Activated CD4-positive, CD25-positive, alpha-beta regulatory T cell treated with anti-CD3 and anti-CD28 coated beads, Interleukin-2, amount 50 U/mL, for 24 hours (primary cell): Measurements from ENCODE around the gene PRR33.
"Not testable (repeated sequence)": the region's sequence is repeated elsewhere in the genome, so short reads cannot be mapped to it uniquely, and the experiment has no call there.

Experiments used
- ATAC-seq, 2 donors: fragments of 150-1000 bp; cut with Tn5 transposase; one replicate each; pipeline ENCODE4 v1.10.0; 2021; ENCODE audit warnings: mild to moderate bottlenecking in 1 of 2, moderate library complexity in 1 of 2

Gene PRR33

DNA sequence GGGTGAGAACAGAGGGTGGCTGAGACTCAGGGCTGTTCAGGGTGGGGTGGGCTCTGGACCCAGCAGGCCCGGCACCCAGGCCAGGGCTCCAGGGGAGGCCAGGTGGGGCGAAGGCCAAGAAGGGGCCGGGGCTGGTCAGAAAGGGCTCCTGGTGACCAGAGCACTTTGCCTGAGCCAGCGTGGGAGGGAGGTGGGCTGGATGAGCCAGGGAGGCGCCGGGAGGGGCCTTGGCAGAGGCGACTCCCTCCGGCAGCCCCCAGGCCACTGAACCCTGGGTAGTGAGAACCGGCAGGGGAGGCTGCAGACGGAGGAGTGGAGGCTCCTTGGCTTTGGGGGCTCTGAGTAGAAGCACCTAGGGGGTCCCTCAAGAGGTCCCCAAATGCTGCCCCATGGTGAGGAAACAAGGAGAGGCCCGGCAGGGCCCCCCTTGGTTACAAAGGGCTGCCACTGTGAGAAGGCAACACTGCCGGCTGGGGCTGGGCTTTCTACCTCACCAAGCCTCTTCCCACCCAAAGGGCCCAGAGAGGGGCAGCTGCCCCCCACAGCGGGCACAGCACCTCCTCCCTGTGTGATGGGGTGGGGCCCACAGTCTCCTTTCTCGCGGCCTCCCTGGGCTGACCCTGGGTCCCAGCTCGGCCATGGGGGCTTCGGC lies 17.1 kb downstream of the PRR33 start:
- not testable (repeated sequence) for ATAC-seq

DNA sequence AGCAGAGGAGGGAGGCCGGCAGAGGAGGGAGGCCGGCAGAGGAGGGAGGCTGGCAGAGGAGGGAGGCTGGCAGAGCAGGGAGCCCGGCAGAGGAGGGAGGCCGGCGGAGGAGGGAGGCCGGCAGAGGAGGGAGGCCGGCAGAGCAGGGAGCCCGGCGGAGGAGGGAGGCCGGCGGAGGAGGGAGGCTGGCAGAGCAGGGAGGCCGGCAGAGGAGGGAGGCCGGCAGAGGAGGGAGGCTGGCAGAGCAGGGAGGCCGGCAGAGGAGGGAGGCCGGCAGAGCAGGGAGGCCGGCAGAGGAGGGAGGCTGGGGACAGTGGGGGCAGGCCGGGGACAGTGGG lies 17.9 kb downstream of the PRR33 start:
- not testable (repeated sequence) for ATAC-seq

DNA sequence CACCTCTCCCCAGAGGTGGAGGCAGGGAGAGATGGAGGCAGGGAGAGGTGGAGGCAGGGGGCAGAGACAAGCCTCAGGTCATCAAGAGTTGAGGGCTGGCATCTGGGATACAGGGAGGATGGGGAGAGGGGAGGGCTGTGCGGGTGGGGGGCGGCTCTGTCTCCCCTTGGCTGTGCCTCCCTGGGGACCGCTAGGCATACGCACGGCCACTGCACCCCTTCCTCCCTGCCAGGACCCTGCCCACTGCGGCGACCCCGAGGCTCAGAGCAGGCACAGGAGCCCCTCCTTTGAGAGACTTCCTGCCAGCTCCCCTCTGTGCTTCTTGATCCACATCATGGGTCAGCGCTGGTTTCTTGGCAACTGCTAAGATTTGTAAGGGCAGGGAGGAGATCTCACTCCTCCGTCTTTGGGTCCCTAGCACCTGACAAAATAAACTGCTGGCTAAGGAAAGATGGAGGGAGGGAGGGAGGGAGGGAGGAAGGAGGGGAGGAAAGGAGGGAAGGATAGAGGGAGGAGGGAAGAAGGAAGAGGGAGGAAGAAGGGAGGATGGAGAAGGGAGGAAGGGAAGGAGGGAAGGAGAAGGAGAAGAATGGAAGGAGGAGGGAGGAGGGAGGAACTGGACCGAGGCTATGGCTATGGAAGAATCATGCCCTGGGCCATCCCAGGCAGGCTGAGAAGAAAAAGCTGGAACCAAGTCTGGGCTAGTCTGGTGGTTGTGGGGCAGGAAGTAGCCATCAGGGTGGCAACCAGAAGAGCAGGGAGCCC lies 18.5 kb downstream of the PRR33 start:
- ATAC-seq, result no peak

DNA sequence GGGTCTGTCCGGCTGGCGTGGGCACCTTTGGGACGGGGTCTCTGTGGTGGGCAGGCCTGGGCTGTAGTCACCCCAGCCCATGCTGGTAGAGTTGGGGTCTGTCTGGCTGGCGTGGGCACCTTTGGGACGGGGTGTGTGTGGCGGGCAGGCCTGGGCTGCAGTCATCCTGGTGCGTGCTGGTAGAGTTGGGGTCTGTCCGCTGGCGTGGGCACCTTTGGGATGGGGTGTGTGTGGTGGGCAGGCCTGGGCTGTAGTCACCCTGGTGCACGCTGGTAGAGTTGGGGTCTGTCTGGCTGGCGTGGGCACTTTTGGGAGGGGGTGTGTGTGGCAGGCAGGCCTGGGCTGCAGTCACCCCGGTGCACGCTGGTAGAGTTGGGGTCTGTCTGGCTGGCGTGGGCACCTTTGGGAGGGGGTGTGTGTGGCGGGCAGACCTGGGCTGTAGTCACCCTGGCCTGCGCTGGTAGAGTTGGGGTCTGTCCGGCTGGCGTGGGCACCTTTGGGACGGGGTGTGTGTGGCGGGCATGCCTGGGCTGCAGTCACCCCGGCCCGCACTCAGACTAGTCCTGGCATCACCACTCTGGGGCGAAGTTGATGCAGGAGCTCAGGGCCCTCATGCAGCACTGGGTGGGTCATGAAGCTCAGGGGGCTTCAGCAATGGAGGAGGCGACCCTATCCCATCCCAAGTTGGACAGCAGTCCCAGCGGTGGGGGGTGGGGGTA lies 19.3 kb downstream of the PRR33 start:
- no peak for ATAC-seq

DNA sequence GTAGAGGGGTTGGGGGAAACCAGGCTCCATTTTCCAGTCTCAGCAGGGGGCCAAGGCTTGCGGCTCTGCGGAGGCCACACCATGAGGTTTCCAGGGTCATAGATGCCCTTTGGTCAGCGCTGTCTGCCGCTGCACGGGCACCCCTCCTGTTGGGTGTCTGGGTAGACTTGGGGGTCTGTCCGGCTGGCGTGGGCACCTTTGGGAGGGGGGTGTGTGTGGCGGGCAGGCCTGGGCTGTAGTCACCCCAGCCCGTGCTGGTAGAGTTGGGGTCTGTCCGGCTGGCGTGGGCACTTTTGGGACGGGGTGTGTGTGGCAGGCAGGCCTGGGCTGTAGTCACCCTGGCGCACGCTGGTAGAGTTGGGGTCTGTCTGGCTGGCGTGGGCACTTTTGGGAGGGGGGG lies 20.2 kb downstream of the PRR33 start:
- no peak for ATAC-seq

DNA sequence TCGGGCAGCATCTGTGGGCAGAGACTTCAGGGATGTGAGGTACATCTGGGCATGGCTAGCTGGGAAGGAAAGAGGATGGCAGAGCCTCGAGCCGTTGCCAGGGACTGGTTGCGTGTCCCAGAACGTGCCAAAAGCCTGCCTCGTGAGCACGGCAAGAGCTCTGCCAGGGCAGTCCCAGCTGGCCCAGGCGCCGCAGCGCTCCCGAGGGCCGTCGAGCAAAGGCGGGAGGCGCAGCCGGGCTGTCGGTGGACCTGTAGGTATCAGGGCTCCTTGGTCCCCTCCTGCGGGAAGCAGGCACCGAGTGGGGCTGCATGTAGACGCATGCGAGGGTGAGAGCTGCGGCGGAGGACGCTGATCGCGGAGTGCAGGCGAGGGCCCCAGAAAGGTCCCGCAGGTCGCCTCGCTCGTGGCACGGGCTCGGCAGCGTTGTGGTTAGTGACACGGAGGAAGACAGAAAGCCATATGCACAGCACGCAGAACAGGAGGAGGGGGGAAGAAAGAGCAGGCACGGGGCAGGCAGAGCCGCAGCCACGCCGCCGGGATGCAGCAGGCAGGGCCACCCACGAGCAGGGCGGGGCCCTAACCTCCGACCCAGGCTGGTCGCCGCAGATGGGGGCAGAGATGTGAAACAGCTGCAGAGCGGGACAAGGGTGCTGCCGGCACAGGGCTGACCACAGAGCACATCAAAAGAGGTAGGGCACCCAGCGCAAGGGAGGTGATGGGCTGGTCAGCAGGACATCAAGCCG lies 20.8 kb downstream of the PRR33 start:
- peak; percentile 54 to 57 for ATAC-seq

DNA sequence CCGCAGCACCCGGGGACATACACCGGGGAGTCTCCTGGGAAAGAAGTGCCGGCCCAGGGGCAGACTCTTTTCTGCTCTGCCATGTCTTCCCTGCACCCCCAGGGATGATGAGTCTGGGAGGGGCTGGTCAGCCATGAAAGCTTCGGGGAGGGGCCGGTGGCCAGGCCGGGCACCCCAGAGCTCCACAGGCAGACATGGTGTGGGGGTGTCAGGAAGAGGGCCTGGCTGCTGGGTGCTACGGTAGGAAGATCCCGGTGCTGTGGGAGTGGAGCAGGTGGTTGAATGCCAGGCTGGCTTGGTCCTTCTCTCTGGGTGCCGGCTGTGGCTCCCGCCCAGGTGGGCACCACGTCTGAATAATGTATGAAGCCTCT lies 21.4 kb downstream of the PRR33 start:
- ATAC-seq, result no peak

DNA sequence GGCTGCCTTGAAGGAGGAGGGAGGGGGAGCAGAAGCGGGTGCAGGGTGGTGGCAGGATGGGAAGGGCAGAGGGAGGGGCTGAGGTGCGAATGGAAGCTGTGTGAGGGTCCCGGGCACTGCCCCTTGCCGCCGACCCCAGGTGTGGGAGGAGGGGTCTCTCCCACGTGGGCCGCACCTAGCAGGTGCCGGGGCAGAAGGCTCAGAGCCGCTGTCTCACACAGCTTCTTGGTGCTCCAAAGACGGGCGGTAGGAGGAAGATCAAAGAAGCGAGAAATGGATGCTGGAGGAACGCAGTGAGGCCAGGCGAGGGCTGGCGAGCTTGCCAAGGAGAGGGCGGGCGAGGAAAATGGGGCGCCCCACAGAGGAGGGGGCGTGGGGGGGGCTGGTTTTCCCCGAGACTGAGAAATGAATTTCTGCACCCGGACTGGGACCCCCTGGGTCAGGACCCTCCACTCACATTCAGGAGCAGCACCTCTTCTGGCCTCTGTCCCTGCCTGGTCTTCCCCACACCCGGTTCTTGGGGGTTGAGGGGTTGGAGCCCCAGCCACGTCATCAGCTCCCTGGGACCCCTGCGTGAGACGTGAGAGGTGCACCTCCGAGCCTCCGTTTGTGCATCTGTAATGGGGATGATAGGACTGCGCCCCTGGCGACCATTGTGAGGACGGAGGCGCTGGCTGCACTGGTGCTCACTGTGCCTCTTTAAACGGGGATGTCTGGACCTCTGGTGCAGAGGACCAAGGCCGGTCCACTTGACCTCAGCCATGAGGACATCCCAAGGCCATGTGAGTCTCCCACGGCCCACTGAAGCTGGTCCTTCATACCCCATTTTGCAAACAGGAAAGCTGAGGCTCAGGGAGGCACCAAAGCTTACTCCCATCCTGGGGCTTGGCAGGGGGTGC lies 22.0 kb downstream of the PRR33 start:
- no peak for ATAC-seq

DNA sequence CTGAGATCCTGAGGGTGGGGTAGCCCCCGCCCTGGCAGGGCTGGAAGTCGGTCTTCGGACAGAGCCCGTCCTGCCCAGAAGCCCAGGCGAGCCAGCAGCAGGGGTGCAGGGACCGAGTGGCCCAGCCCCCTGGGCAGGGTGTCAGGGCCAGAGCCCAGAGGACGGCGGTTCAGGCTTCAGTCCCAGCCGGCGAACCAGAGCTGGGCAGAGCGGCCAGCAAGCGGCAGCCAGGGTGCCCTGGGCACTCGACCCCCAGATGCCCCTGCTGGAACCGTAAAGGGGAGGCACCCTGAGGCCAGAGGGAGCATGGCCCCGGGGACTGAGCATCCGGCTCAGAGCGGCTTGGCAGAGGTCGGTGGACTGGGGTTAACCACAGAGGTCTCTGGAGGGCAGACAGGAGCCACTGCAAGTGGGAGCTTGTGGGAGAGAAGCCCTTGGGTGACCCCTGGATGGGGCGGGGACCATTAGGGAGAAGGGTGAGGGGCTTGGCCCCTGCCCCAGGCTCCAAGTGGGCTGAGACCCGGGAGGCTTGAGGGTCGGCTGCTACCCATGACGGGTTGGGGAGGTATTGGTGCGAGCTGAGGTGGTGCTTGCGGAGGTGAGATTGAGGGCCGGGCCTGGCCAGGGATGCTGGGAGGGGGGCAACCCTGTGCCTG lies 22.9 kb downstream of the PRR33 start:
- ATAC-seq, result no peak

DNA sequence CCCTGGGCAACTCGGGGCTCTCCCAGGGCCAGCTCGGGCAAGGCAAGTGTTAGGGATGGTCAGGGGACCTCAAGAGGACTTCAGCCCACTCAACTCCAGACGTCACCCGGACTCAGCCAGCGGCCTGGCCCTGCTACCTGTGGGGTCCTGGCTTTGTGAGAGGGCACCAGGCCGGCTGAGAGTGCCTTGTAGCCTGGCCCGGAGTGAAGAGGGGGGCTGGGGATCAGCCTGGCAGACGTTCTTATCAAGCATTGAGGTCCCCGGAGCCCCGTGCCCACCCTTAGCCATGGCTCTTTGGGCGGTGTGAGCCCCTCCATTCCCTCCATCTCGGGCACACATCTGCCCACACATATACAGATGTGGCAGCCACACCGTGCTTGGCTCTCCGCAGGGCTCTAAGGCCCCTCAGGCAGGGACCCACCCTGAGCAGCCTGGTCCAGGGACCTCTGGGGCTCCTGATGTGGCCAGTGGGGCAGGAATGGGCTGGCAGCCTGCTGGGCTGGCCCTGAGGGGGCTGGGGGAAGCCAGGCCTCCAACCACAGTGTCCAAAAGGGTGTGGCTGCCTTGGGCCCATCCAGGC lies 23.5 kb downstream of the PRR33 start:
- ATAC-seq, result no peak

DNA sequence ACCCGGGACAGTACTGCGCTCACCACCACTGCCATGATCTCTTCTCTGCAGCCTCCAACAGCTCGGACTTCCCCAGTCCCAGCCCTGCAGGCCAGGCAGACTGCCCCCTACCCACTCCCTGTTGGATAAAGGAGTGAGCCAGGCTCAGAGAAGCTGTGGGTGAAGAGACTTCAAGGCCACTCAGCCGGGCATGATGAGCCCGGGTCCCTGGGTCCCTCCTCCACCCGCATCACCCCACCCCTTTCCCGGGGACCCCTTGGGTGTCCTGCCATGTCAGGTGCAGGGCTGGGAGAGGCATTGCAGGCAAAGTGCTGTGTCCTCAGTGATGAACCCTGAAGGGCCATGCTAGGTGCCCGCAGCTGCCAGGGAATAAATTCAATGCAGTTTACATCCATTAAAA lies 24.3 kb downstream of the PRR33 start:
- ATAC-seq, result no peak

DNA sequence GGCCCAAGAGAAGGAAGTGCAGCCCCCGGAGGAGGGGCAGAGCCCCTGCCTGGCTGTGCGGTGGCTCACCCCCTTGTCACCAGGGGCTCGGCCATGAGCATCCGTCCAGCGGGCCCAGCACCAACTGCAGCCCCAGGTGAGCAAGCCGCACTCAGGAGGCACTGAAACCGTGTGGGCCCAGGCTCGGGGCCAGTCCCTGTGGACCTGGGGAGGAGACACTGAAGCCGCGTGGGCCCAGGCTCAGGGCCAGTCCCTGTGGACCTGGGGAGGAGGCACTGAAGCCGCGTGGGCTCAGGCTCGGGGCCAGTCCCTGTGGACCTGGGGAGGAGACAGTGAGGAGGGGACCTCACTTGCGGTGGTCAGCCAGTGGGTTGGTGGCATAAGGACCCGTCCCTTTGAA lies 24.9 kb downstream of the PRR33 start:
- ATAC-seq, result no peak

DNA sequence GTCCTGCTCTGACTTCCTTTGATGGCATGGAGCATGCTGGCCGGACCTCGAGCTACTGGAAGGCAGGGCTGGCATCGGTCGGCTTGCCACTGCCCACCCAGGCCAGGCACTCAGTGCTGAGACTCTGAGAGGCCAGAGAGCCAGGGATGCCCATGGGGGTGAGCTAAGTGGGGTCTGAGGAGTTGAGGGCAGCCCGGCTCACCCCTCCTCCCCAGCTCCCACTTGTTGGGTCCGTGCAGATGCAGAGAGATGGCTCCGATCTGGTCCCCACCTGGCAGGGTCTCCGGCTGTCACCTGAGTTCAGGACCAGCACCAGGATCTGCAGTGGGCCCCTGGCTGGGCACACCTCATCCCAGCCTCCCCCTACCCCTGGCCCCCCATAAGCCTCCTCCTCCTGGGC lies 25.5 kb downstream of the PRR33 start:
- no peak for ATAC-seq

DNA sequence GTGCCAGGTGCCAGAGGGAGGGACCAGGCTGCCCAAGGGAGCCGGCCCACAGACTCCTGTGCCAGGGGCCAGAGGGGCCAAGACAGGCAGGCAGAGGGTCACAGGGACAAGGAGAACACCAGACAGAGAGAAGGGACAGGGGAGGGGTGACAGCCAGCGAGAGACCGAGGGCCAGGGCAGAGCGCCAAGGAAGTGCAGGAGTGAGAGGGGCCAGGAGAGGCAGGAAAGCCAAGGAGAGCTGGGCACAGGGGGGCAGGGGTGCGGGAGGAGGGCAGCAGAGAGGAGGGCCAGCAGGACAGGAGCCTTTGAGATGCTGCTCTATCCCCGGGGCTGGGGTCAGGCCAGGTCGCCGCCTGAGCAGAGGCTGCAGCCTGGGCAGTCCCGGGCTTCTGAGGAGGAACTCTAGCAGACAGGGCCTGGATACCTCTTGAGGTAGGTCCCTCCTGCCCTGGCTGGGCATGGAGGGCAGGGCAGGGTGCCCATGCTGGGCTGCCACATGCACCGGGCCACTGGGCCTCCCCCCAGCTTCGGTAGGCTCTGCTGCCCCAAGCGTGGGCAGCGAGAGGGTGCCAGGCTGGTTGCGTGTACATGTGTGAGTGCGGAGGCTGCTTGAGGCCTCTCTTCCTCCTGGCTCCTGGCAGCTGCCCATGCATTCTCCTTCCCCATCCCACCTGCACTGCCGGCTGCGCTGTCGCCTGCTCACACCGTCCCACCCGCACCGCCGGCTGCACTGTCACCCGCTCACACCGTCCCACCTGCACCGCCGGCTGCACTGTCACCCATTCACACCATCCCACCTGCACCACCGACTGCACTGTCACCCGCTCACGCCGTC lies 26.6 kb downstream of the PRR33 start:
- ATAC-seq, result no peak

DNA sequence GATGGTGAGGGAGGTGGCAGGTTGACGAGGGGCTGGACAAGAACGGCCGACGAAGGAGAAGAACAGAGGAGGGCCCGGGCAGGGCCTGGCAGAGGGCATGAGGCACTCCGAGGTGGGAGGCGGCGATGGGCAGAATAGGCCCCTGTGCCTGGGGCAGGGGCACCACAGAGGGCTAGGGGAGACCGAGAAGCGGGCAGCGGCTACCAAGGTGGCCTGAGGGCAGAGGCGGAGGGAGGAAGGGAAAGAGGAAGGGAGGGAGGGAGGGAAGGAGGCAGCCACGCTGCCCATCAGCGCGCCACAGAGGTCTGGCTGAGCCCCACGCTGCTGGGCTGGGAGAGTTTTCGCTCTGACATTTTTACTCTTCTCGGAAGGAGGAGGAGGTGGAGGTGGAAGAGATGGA lies 27.5 kb downstream of the PRR33 start:
- ATAC-seq, result no peak

DNA sequence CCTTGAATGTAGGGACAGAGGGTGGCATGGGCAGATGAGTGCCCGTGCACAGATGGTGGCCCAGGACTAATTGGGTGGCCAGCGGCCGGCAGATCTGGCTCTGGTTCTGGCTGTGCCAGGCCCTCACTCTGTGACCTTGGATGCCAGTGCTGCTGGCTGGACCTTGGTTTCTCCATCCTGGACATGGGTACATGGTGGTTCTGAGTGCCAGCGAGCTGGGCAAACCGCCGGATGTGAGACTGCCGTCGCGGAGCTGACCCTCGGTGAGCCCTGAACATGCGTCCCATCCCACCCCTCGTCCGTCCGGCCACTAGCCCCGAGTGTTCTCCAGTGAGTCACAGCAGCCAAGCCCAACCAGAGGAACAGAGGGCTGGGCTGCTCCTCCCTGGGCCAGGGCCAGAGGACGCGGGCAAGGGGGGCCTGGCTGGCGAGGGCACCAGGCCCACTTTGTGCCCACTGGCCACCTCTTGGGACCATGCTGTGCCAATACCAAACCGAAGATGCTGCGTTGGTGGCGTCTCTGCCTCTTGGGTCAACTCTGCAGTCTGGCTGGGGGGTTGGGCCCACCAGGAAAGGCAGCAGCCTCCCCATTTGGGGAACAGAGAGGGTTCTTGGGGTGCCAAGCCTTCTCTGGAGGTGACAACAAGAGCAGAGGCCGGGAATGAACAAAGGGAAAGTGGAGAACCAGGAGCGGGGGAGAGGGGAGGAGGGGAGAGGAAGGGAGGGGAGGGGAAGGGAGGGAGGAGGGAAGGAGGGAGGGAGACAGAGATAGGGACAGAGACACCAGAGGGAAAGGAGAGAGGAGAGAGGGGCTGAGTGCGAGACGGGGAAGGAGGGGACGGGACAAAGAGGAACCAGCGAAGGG lies 28.1 kb downstream of the PRR33 start:
- ATAC-seq, result no peak

DNA sequence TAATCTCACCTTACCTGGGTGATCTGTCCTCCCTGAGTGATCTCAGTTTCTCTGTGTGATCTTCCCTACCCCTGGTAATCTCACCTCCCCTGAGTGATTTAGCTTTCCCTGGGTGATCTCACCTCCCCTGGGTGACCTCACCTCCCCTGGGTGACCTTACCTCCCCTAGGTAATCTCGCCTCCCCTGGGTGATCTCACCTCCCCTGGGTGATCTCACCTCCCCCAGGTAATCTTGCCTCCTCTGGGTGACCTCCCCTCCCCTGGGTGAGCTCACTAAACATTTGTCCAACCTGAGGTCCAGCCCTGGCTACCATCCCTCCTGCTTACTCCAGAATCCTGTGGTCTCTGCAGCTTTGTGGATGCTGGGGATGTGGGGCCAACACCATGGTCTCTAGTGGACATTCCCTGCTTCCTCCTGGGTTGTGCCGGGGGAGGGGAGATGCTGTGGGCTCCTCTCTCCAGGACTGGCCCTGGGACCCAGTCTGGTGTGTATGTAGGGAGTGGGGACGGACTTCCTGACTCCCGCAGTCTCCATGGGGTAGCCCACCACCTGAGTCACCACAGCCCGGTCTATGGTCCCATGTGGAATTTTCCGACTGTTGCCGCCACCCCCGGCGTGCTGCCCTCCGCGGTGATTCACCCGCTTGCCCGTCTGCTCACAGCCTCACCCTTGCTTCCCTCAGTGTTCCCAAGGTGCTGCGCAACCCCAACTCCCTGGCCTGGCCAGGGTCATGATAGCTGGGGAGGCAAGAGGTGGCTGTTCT lies 28.9 kb downstream of the PRR33 start:
- peak in 1 of 2 donors; percentile 47 for ATAC-seq
